NCI-H446 (cell line): ENCODE measurements around the gene TRABD2B.

ENCODE experiments used
- DNase-seq, 2 experiments: peaks; one replicate each; lab custom pipeline; 2025; lab: John Stamatoyannopoulos, UW

TRABD2B gene

GRCh38 chr1:47997289-47998200 lies at the start of gene TRABD2B:
TSS of gene TRABD2B (minus strand) at chr1:47997385.
- peak in 1 of 2 experiments; percentile 74 for DNase-seq

GRCh38 chr1:48044311-48044710 lies 47.1 kb upstream of the TRABD2B start:
- DNase-seq = no peak

GRCh38 chr1:48043622-48044021 lies 46.4 kb upstream of the TRABD2B start:
- DNase-seq = no peak

GRCh38 chr1:48040154-48040553 lies 43.0 kb upstream of the TRABD2B start:
- no peak for DNase-seq

- DNase-seq = no peak
Observed at GRCh38 chr1:48039088-48040054, 42.2 kb upstream of the TRABD2B start.

- no peak for DNase-seq
Observed at GRCh38 chr1:48038270-48038767, 41.1 kb upstream of the TRABD2B start.

- DNase-seq = no peak
Observed at GRCh38 chr1:48036710-48037355, 39.6 kb upstream of the TRABD2B start.

- DNase-seq = no peak
Observed at GRCh38 chr1:48035371-48036141, 38.4 kb upstream of the TRABD2B start.

- no peak for DNase-seq
Observed at GRCh38 chr1:48033495-48034045, 36.4 kb upstream of the TRABD2B start.

GRCh38 chr1:48031676-48032075 lies 34.5 kb upstream of the TRABD2B start:
- no peak for DNase-seq

GRCh38 chr1:48030696-48031365 lies 33.6 kb upstream of the TRABD2B start:
- DNase-seq = no peak

- DNase-seq = no peak
Observed at GRCh38 chr1:48030211-48030610, 33.0 kb upstream of the TRABD2B start.

GRCh38 chr1:48028218-48029069 lies 31.3 kb upstream of the TRABD2B start:
- no peak for DNase-seq

GRCh38 chr1:48027533-48027835 lies 30.3 kb upstream of the TRABD2B start:
- no peak for DNase-seq

GRCh38 chr1:48026701-48027532 lies 29.7 kb upstream of the TRABD2B start:
- DNase-seq = no peak

- no peak for DNase-seq
Observed at GRCh38 chr1:48026275-48026674, 29.1 kb upstream of the TRABD2B start.

GRCh38 chr1:48025076-48025475 lies 27.9 kb upstream of the TRABD2B start:
- no peak for DNase-seq

GRCh38 chr1:48023488-48023887 lies 26.3 kb upstream of the TRABD2B start:
- DNase-seq = no peak

GRCh38 chr1:48022306-48022705 lies 25.1 kb upstream of the TRABD2B start:
- DNase-seq = no peak
